ENCODE results near the gene BTBD7. TPM values are rescaled to one million over a fixed set of nuclear protein-coding genes. Genes with fewer than 3 reads are reported as not detected.

Gene BTBD7
- total RNA-seq, 2 experiments from 2014 or later = 13.4 to 16.8 TPM

DNA sequence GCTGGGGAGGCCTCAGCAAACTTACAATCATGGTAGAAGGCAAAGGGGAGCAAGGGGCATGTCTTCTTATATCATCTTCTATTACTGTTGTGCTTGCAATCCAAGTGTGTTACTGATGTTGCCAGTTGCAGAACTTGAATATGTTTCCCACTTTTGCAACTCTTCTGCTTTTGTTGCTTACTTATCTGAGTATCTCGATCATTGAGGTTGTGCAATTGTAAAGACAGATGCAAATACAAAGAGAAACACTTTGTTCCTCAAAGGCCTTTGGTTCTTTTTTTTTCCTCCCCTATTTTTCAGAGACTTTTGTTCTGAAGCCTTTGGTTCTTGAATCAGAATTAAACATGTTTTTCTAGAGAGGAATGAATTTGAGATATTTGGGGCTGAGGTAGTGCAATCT is 10.4 kb upstream of the BTBD7 start:
- Mint-ChIP-seq H3K9me3 (peaks cover 2% of the 10 kb centered on the region), H3K27ac (no peak overlapping the region), H3K27me3 (no peaks in the 10 kb centered on the region), H3K36me3 (ENCODE audit: low read depth) (no peaks in the 10 kb centered on the region), H3K4me3 (no peak overlapping the region), H3K4me1 (no peaks in the 10 kb centered on the region)
- ChIA-PET CTCF (no interaction called here), POLR2A (no interaction called here)
- no peak for DNase-seq

DNA sequence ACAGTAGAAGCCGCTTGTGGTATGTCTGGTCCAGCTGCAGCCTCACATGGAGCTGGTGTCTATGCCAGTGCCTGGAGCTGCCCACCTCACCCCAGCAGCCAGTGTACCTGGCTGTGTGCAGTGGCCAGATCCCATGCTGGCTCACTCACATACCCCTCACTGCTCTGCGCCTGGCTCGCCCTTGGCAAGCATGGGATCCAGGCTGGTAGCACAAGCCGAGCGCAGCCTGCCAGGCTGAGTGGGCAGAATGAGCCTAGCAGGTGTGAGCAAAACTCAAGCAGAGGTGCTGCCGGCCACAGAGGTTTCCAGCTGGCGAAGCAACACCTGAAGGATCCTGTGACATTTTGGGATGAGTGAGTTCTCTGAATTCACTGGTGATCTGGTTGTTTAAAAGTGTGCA is 5.0 kb upstream of the BTBD7 start:
- Mint-ChIP-seq H3K4me3 (no peak overlapping the region), H3K9me3 (peaks cover 6% of the 10 kb centered on the region), H3K36me3 (ENCODE audit: low read depth) (no peaks in the 10 kb centered on the region), H3K4me1 (peaks cover 11% of the 10 kb centered on the region), H3K27ac (no peak overlapping the region), H3K27me3 (no peaks in the 10 kb centered on the region)
- ChIA-PET CTCF (no interaction called here), POLR2A (interaction anchor here (0.6 kb wide), 1 partner anchor 408 kb away, joined by 3 read pairs; no protein-coding TSS in a partner anchor)
- DNase-seq = no peak

DNA sequence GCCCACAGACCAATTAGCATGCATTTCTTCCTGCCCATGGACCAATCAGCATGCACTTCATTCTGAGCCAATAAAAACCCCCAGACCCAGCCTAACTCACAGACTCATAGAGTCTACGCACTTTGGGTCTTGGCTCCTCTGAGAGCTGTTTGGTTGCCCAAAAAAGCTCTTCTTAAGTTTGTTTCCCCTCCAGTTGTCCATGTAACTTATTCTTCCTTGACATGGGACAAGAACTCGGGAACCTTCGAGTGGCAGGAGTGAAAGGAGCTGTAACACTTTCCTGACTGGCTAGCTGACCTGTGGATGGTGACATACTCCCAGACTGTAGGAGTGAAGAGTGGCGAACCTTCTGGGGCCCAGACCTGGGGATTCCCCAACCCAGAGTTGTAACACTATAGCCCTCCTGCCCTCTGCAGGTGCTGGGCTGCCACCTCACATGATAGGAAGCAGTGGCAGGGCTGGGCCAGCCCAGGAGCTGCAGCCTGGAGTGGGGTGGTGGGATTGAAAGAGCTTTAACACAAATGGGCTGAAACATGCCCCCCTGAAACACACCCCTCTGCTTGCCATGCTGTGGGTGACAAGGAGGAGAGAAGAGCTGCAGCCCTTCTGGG is 4.4 kb upstream of the BTBD7 start:
- Mint-ChIP-seq H3K36me3 (ENCODE audit: low read depth) (no peaks in the 10 kb centered on the region), H3K4me1 (peaks cover 11% of the 10 kb centered on the region), H3K27me3 (no peaks in the 10 kb centered on the region), H3K27ac (no peak overlapping the region), H3K9me3 (peaks cover 6% of the 10 kb centered on the region), H3K4me3 (no peak overlapping the region)
- no peak for DNase-seq
- CTCF ChIA-PET = no interaction called here
- POLR2A ChIA-PET = no interaction called here

DNA sequence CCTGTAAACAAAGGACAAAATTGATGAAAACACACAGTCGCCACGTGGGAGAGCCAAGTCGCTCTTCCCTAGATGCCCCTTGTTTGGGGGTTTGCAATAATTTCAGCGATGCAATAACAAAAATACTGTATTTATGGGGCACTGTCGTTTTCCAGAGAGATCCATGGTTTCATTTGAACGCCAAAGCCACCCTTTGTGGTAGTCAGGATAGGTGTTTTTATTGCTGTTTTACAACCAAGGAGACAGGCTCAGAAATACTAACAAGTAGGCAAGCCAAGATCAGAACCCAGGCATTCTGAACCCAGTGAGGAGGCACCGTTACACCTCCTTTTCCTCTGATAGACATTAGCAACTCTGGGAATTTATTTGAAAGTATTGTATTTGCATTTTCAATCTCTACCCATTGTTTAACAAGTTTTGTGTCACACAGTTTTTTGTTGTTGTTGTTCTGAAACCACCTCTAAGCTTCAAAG is 831 bp upstream of the BTBD7 start:
- CTCF ChIA-PET = no interaction called here
- DNase-seq = no peak
- POLR2A ChIA-PET = interaction anchor here (0.9 to 1.3 kb wide), 2 partner anchors 10 to 127 kb away, joined by 3 to 4 read pairs; partner anchors contain the start of genes GON7 and UBR7
- peak overlapping the region; percentile 88 for H3K27ac Mint-ChIP-seq
- H3K27me3 Mint-ChIP-seq = no peaks in the 10 kb centered on the region
- H3K4me3 Mint-ChIP-seq = peak overlapping the region; percentile 85
- peaks cover 42% of the 10 kb centered on the region for H3K4me1 Mint-ChIP-seq
- H3K36me3 Mint-ChIP-seq (ENCODE audit: low read depth) = no peaks in the 10 kb centered on the region
- peaks cover 4% of the 10 kb centered on the region for H3K9me3 Mint-ChIP-seq

DNA sequence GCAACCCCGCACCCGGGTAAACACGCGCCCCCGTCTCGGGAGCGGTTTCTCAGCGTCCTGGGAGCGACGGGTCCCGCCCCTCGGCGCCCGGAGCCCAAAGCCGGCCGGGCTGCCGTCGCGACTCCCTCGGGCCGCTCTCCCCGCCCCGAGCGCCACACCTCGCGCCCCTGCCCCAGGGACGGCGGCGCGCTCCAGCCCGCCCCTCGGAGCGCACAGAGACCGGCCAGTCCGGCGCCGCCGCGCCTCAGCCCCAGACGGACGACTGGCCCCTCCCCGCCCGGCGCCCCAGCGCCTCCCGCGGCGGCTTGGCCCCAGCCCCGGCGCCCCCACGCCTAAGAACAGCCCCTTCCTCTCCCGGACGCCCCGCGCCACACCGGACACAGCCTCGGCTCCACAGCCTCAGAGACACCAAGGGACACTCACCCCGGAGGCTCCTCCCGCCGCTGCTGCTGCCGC is 411 bp downstream of the BTBD7 start:
- ChIA-PET POLR2A (interaction anchor here (1.0 to 3.0 kb wide), 4 partner anchors 10 to 227 kb away, joined by 3 to 11 read pairs (median 5); partner anchors contain the start of genes GON7, LYSET, MOAP1 and UBR7), CTCF (interaction anchor here (1.3 kb wide), 1 partner anchor 14 kb away, joined by 4 read pairs; no protein-coding TSS in a partner anchor)
- peaks cover 48% of the 10 kb centered on the region for H3K4me1 Mint-ChIP-seq
- no peaks in the 10 kb centered on the region for H3K36me3 Mint-ChIP-seq (ENCODE audit: low read depth)
- H3K27ac Mint-ChIP-seq = peak overlapping the region; percentile 79
- peaks cover 4% of the 10 kb centered on the region for H3K9me3 Mint-ChIP-seq
- H3K4me3 Mint-ChIP-seq = peak overlapping the region; percentile 85
- DNase-seq = no peak
- no peaks in the 10 kb centered on the region for H3K27me3 Mint-ChIP-seq

DNA sequence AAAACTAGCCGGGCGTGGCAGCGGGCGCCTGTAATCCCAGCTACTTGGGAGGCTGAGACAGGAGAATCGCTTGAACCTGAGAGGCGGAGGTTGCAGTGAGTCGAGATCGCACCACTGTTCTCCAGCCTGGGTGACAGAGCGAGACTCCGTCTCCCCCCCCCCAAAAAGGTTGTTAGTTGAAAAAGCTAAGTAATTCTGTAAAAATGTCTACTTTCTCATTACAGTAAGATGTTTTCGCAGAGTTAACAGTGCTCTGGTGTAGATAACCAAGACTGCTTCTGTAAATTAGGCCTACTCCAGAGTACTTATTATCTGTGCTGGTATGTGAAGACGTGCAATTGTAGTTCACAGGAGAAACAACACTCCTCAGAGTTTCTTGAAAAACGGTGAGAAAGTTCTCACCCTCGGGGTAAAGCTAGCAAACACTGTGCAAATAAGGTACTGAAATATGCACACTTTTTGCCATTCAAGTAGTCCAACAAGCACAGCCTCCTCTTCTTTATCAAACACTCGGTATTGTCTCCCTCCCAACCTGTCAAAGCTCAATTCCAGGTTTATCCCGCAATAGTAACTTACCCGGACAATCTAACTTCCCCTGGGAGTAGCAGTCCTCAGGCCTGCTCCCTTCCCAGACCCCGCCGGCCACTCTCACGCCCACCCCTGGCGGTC is 974 bp downstream of the BTBD7 start:
- Mint-ChIP-seq H3K9me3 (no peaks in the 10 kb centered on the region), H3K36me3 (ENCODE audit: low read depth) (no peaks in the 10 kb centered on the region)
- CTCF ChIA-PET = interaction anchor here (1.3 kb wide), 1 partner anchor 14 kb away, joined by 4 read pairs; no protein-coding TSS in a partner anchor

DNA sequence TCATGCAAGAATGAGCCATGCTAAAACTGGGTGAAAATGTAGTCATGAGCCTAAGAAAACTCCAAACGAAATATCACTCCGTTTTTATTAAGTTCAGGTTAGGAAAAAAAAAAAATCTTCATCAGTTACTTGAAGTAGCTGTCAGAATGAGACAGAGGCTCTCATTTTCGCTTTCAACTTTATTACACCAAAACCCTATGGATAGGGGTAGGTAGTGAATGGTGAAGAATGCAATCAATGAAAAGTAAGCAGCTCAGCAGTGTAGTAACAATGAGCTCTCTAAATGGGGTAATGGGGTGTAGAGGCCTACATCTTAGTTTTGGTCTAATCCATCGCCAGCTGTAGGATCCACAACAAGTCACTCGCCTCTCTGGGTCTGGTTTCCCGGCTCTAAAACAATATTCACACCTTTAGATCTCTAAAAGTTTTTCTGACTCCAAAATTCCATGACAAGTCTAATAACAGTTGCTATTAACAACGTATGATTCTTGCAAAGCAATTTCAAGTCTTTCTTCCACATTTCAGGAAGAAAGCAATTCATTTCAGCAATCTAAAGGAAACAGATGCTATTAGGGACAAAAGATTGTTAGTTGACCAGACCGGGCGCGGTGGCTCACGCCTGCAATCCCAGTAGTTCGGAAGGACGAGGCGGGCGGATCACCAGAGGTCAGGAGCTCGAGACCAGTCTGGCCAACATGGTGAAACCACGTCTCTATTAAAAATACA is 1.7 kb downstream of the BTBD7 start:
- Mint-ChIP-seq H3K9me3 (no peaks in the 10 kb centered on the region), H3K36me3 (ENCODE audit: low read depth) (no peaks in the 10 kb centered on the region), H3K27ac (no peak overlapping the region), H3K4me3 (peak overlapping the region; percentile 84), H3K4me1 (peaks cover 48% of the 10 kb centered on the region), H3K27me3 (no peaks in the 10 kb centered on the region)
- DNase-seq = no peak
- ChIA-PET CTCF (interaction anchor here (1.3 kb wide), 1 partner anchor 13 kb away, joined by 4 read pairs; no protein-coding TSS in a partner anchor), POLR2A (interaction anchor here (1.5 to 3.0 kb wide), 4 partner anchors 13 to 225 kb away, joined by 3 to 11 read pairs (median 7); partner anchors contain the start of genes GON7, LYSET, MOAP1 and UBR7)

More for the DNA sequence above, 974 bp downstream of the BTBD7 start:
- peak overlapping the region; percentile 84 for H3K4me3 Mint-ChIP-seq
- no peaks in the 10 kb centered on the region for H3K27me3 Mint-ChIP-seq
- peaks cover 48% of the 10 kb centered on the region for H3K4me1 Mint-ChIP-seq
- POLR2A ChIA-PET = interaction anchor here (1.0 to 3.0 kb wide), 5 partner anchors 9 to 226 kb away, joined by 3 to 11 read pairs (median 7); partner anchors contain the start of genes GON7, LYSET, MOAP1 and UBR7
- peak overlapping the region; percentile 79 for H3K27ac Mint-ChIP-seq
- DNase-seq = no peak

DNA sequence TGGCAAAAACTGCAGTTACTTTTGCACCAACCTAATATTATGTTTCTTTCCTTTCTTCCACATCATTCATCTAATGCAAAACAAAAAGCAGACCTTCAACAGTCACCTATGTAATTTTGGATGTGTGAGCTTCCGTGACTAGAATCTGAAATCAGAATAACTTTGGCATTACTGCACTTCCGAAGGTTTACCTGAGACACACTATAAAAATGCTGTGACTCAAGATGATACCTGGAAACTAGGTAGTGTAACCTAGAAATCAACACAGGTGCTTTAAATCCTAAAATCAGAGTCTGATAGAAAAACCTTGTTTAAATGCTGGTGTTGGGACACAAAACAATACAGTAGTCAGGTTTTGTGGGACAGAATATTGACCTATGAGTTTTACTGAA is 2.2 kb downstream of the BTBD7 start:
- ChIA-PET CTCF (no interaction called here), POLR2A (interaction anchor here (1.7 to 3.0 kb wide), 3 partner anchors 12 to 146 kb away, joined by 7 to 11 read pairs (median 7); partner anchors contain the start of genes GON7, LYSET, MOAP1 and UBR7)
- Mint-ChIP-seq H3K9me3 (no peaks in the 10 kb centered on the region), H3K27me3 (no peaks in the 10 kb centered on the region), H3K4me1 (peaks cover 48% of the 10 kb centered on the region), H3K36me3 (ENCODE audit: low read depth) (no peaks in the 10 kb centered on the region), H3K27ac (no peak overlapping the region), H3K4me3 (peak overlapping the region; percentile 84)
- no peak for DNase-seq

DNA sequence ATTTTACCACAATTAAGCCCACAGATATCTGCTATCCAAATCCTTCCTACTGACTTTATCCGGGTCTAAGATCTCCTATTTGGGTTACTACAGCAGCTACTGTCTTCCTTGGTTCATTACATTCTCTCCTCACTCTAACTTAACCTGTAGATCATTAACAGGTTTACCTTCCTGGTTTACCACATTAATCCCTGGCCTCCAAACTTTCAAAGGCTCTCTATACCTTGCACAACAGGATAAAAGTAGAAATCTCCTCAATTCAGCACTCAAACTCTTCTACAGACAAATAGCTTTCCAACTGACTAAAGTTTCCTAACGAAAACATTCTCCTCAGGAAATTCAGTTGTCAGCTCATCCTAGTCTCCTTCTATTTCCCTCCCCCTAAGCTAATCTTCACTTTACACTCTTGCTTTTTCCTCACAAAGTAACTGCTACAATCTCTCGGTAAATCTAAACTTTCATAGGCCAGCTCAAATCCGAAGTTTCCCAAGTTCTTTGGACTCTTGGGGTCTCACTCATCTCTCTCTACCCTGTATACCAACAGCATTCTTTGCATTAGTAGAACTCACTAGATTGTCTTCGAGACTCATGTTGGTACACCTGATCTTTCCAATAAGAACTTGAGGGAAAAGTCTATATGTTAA is 2.7 kb downstream of the BTBD7 start:
- Mint-ChIP-seq H3K27me3 (no peaks in the 10 kb centered on the region), H3K36me3 (ENCODE audit: low read depth) (no peaks in the 10 kb centered on the region), H3K9me3 (no peaks in the 10 kb centered on the region), H3K4me3 (no peak overlapping the region), H3K4me1 (peaks cover 48% of the 10 kb centered on the region), H3K27ac (no peak overlapping the region)
- no peak for DNase-seq
- ChIA-PET POLR2A (interaction anchor here (2.2 to 3.0 kb wide), 2 partner anchors 12 to 124 kb away, joined by 7 to 11 read pairs; partner anchors contain the start of genes GON7 and UBR7), CTCF (no interaction called here)

DNA sequence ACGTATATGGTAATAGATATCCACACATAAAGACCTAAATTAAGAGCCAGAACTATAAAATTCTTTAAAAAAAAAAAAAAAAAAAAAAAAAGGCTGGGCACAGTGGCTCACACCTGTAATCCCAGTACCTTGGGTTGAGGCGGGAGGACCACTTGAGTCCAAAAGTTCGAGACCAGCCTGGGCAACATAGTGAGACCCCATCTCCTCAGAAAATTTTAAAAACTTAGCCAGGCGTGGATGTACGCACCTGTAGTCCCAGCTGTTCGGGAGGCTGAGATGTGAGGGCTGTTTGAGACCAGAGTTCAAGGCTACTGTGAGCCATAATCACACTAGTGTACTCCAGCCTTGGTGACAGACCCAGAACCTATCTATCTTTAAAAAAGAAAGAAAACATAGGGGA is 4.3 kb downstream of the BTBD7 start:
- Mint-ChIP-seq H3K27ac (no peak overlapping the region), H3K4me3 (no peak overlapping the region), H3K9me3 (no peaks in the 10 kb centered on the region), H3K27me3 (no peaks in the 10 kb centered on the region), H3K36me3 (ENCODE audit: low read depth) (peaks cover 5% of the 10 kb centered on the region), H3K4me1 (peaks cover 43% of the 10 kb centered on the region)
- ChIA-PET POLR2A (no interaction called here), CTCF (no interaction called here)
- DNase-seq = no peak

DNA sequence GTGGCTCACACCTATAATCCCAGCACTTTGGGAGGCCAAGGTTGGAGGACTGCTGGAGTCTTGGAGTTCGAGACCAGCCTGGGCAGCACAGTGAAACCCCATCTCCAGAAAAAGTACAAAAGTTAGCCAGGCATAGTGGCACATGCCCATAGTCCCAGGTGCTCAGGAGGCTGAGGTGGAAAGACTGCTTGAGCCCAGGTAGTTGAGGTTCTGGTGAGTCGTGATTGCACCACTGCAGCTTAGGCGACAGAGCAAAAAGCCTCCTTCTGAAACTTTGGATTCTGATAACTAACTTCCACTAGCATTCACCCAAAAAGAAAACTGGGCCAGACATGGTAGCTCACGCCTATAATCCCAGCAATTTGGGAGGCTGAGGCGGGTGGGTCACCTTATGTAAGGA is 6.6 kb downstream of the BTBD7 start:
- H3K27ac Mint-ChIP-seq = no peak overlapping the region
- peaks cover 7% of the 10 kb centered on the region for H3K36me3 Mint-ChIP-seq (ENCODE audit: low read depth)
- H3K4me3 Mint-ChIP-seq = no peak overlapping the region
- CTCF ChIA-PET = no interaction called here
- no peak for DNase-seq
- POLR2A ChIA-PET = no interaction called here
- H3K4me1 Mint-ChIP-seq = peaks cover 35% of the 10 kb centered on the region
- no peaks in the 10 kb centered on the region for H3K9me3 Mint-ChIP-seq
- H3K27me3 Mint-ChIP-seq = no peaks in the 10 kb centered on the region

DNA sequence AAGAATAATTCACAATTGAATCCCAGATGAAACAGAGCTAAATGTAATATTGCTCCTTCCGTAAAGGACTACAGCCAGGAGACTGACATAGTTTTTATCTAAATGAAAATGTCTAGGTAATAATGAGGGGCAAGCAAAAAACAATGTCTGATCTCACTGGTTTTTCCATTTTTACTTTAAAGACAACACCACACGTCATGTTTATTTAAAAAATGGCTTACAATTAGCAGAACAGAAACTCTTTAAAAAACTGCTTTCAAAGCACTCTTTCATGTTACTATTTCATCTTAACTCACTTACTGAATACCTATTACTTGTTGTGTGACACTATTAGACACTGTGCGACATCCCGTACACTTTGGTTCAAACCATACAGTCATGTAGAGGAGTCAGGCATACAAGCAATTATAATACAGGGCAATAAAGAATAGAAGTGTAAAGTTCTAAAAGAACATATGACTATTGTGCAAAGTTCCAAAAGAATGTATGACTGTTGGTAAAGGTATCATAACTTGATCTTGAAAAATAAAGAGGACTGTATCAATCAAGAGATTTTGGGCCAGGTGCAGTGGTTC is 9.1 kb downstream of the BTBD7 start:
- no peaks in the 10 kb centered on the region for H3K27me3 Mint-ChIP-seq
- H3K27ac Mint-ChIP-seq = no peak overlapping the region
- POLR2A ChIA-PET = interaction anchor here (1.0 kb wide), 1 partner anchor 10 kb away, joined by 3 read pairs; no protein-coding TSS in a partner anchor

More for the DNA sequence above, 9.1 kb downstream of the BTBD7 start:
- no peak overlapping the region for H3K4me3 Mint-ChIP-seq
- no peak for DNase-seq
- CTCF ChIA-PET = no interaction called here
- H3K4me1 Mint-ChIP-seq = peaks cover 29% of the 10 kb centered on the region
- H3K36me3 Mint-ChIP-seq (ENCODE audit: low read depth) = peaks cover 10% of the 10 kb centered on the region
- no peaks in the 10 kb centered on the region for H3K9me3 Mint-ChIP-seq

Data from activated CD4-positive, alpha-beta memory T cell treated with anti-CD3 and anti-CD28 coated beads, Interleukin-2, amount 10 ng/mL, durations not matched to agents 7 days and 5 days (primary cell).